ENCODE measurements around the gene C2CD2L.

C2CD2L gene

DNA sequence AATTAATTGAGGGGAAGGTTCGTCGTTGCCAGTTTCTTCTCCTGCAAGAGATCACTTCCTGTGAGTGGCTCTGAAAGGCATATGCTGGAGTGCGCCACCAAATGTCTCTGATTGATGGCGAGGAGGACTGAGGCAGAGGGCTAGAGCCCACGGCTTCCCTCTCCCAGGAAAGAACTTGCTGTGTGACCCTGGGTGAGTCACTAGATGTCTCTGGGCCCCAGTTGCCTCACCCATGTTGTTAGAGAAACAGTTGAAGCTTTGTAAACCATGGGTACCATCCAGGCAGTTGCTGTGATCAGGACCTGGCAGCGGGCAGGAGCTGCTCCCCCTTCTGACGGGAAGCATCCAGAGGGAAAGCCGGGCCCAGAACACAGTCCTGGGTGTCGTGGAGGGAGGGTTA is 44.9 kb downstream of the C2CD2L start:
- TF ChIP-seq, protein P1, sequence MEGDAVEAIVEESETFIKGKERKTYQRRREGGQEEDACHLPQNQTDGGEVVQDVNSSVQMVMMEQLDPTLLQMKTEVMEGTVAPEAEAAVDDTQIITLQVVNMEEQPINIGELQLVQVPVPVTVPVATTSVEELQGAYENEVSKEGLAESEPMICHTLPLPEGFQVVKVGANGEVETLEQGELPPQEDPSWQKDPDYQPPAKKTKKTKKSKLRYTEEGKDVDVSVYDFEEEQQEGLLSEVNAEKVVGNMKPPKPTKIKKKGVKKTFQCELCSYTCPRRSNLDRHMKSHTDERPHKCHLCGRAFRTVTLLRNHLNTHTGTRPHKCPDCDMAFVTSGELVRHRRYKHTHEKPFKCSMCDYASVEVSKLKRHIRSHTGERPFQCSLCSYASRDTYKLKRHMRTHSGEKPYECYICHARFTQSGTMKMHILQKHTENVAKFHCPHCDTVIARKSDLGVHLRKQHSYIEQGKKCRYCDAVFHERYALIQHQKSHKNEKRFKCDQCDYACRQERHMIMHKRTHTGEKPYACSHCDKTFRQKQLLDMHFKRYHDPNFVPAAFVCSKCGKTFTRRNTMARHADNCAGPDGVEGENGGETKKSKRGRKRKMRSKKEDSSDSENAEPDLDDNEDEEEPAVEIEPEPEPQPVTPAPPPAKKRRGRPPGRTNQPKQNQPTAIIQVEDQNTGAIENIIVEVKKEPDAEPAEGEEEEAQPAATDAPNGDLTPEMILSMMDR (IDR thresholded peaks at IDR 0.05; ENCODE audit: borderline replicate concordance, control extremely low read depth, extremely low read depth, insufficient read depth, missing control alignments): no peak
- DNase-seq (ENCODE audit: low spot score): no peak
- in situ Hi-C loops (cut with MboI; ENCODE audit: low sequenced_read_pairs, unreplicated experiment): no loop called here

DNA sequence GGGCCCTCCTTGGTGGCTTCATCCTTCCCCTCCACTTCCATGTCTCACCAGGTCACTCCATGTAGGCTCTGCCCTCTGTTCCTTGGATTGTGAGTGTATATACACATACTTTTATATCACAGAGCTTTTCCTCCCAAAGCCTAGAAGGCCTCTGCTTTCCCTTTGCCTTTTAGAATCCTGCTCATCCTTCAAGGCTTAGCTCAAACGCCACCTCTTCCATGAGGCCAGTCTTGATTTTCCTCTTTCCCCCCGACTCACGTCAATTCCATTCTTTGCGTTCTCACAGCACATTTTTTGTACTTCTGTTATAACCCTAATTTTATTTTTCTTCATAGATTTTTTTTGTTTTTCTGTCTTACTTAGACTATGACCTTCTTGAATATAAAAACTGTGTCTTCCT is 45.5 kb downstream of the C2CD2L start:
- DNase-seq (ENCODE audit: low spot score): no peak
- in situ Hi-C loops (cut with MboI; ENCODE audit: low sequenced_read_pairs, unreplicated experiment): no loop called here
- TF ChIP-seq, protein P1 (IDR thresholded peaks at IDR 0.05; ENCODE audit: borderline replicate concordance, control extremely low read depth, extremely low read depth, insufficient read depth, missing control alignments): no peak

DNA sequence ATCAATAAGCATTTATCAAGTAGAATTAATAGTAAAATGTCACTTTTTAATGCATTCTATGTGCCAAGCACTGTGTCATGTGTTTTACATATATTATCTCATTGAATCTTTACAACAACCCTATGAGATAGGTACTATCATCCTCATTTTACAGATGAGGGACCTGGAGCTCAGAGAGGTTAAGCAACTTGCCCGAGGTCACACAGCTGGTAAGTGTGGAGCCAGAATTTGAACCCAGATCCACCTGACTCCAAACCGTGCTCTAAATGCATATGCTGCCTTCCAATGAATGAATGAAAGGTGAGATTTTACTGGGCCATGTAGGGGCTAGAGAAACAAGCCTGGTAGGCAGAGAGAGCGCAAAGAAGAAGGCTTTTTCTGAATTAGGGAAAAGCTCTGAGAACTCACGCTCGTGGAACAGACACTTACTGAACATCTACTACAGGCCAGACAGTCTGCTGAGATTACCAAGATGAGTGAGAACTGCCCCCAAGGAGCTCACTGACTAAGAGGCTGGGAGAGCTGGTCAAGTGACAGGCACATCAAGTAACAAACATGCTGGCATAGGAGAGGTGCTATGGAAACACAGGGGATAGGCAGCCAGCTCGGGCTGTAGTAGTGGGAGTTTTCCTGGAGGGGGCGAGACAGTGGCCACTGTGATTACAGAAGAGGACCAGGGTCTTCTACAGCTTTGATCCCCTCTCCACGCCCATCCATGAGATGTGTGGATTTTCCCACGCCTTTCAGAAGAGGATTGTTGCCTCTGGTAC is 46.1 kb downstream of the C2CD2L start:
- in situ Hi-C loops (cut with MboI; ENCODE audit: low sequenced_read_pairs, unreplicated experiment): no loop called here

DNA sequence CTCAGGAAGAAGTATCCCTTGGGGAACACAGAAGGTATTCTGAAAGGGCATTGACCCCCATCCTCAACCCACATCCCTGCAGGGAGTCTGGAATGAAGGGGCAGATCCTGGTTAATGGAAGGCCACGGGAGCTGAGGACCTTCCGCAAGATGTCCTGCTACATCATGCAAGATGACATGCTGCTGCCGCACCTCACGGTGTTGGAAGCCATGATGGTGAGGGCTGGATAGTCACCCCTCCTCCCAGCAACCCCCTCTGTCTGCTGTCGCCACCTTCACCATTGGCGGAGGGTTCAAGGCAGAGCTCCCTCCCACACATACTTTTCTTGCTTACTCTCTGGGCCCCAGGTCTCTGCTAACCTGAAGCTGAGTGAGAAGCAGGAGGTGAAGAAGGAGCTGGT is 47.0 kb downstream of the C2CD2L start:
- no peak for DNase-seq (ENCODE audit: low spot score)
- TF ChIP-seq, protein P1 (IDR thresholded peaks at IDR 0.05; ENCODE audit: borderline replicate concordance, control extremely low read depth, extremely low read depth, insufficient read depth, missing control alignments): no peak
- in situ Hi-C loops (cut with MboI; ENCODE audit: low sequenced_read_pairs, unreplicated experiment): no loop called here

More for the DNA sequence above, 46.1 kb downstream of the C2CD2L start:
- TF ChIP-seq, protein P1 (IDR thresholded peaks at IDR 0.05; ENCODE audit: borderline replicate concordance, control extremely low read depth, extremely low read depth, insufficient read depth, missing control alignments): no peak
- no peak for DNase-seq (ENCODE audit: low spot score)

- in situ Hi-C loops (cut with MboI; ENCODE audit: low sequenced_read_pairs, unreplicated experiment): no loop called here
- TF ChIP-seq, protein P1 (IDR thresholded peaks at IDR 0.05; ENCODE audit: borderline replicate concordance, control extremely low read depth, extremely low read depth, insufficient read depth, missing control alignments): no peak
- no peak for DNase-seq (ENCODE audit: low spot score)
These were observed 48.8 kb downstream of the C2CD2L start for GRCh38 chr11:119155733-119156492.

- in situ Hi-C loops (cut with MboI; ENCODE audit: low sequenced_read_pairs, unreplicated experiment): no loop called here
- no peak for DNase-seq (ENCODE audit: low spot score)
- TF ChIP-seq, protein P1 (IDR thresholded peaks at IDR 0.05; ENCODE audit: borderline replicate concordance, control extremely low read depth, extremely low read depth, insufficient read depth, missing control alignments): no peak
These were observed 49.4 kb downstream of the C2CD2L start for GRCh38 chr11:119156496-119156895.
